GM13977 (cell line): ENCODE measurements around the gene ENPP1.

Source experiments
- DNase-seq: peaks from one replicate; pipeline ENCODE4 v3.0.0; 2012; ENCODE audit warnings: low spot score
- in situ Hi-C: fragments of 300-500 bp; cut with MboI; formaldehyde crosslinking; loops from one replicate; pipeline ENCODE4 v1.12.0; 2022; ENCODE audit warnings: low sequenced_read_pairs, low pct_unique_long_range_greater_than_20kb, mixed read lengths, inconsistent platforms; ENCODE audit not compliant: unreplicated experiment
- TF ChIP-seq, protein P1 (sequence below): IDR thresholded peaks from 2 replicates; pipeline ENCODE4 v1.5.1; 2012; ENCODE audit warnings: mild to moderate bottlenecking, control low read depth; ENCODE audit not compliant: insufficient read depth; ENCODE audit errors: extremely low read depth, missing control alignments

Gene ENPP1

DNA sequence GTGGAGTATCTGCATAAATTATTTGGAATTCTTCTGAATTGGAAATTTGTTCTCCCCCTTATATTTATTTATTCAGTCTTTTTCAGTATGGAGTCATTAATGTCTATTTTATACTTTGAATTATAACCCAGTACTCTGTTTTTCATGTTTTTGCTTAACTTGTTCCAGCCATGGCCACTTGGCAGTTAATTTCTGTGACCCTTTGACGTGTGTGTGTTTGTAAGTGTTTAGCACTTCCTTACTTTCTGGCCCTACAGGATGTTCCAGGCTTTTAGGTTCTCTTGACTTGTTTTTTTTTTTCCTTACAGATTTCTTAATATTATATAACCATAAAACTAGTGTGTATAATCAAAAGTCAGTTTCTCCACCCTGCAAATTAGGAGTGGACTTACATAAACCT, 24.1 kb downstream of the ENPP1 start:
- in situ Hi-C loops: no loop called here
- TF ChIP-seq, protein P1, sequence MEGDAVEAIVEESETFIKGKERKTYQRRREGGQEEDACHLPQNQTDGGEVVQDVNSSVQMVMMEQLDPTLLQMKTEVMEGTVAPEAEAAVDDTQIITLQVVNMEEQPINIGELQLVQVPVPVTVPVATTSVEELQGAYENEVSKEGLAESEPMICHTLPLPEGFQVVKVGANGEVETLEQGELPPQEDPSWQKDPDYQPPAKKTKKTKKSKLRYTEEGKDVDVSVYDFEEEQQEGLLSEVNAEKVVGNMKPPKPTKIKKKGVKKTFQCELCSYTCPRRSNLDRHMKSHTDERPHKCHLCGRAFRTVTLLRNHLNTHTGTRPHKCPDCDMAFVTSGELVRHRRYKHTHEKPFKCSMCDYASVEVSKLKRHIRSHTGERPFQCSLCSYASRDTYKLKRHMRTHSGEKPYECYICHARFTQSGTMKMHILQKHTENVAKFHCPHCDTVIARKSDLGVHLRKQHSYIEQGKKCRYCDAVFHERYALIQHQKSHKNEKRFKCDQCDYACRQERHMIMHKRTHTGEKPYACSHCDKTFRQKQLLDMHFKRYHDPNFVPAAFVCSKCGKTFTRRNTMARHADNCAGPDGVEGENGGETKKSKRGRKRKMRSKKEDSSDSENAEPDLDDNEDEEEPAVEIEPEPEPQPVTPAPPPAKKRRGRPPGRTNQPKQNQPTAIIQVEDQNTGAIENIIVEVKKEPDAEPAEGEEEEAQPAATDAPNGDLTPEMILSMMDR: no peak
- no peak for DNase-seq

DNA sequence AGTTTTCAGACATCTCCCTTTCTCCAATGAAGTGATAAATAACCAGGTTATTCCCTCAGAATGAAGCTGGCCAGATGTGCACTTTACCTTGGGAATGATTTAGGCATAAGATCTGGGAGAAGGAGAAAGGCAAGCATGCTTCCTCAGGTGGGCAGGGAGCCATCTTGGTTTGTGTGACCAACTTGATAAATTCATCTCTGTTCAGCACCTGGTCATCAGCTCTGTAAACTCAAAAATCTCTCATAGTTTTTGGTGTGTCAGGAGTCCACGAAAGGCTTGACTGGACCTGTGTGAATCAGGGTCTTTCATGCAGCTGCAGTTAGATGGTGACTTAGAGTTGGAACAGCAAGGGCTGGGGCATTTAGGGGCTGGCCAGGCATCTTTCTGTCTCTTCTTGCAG, 24.5 kb downstream of the ENPP1 start:
- in situ Hi-C loops: no loop called here
- TF ChIP-seq, protein P1: no peak

GRCh38 chr6:131838051-131838450, 30.2 kb downstream of the ENPP1 start:
- TF ChIP-seq, protein P1: no peak
- in situ Hi-C loops: no loop called here
- DNase-seq: no peak

More for the DNA sequence above, 24.5 kb downstream of the ENPP1 start:
- DNase-seq: no peak

DNA sequence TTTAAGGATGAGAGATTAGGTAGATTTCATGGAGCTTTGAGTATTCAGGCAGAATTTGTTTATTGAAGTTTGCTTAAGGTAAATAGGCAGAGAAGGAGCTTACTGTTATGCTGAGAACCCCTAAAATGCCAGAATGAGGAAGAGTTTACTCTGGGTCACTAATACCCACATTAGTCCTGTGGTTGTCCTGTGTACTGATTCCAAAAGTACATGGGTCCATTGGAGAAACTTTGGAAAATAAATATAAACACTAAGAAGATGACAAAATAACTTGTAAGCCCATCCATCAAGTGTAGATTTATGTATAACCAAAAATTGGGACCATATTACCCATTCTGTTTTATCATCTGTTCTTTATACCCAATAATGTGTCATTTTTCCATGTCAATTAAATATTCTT, 31.6 kb downstream of the ENPP1 start:
- DNase-seq: no peak
- in situ Hi-C loops: no loop called here
- TF ChIP-seq, protein P1: no peak

- DNase-seq: no peak
- TF ChIP-seq, protein P1: no peak
- in situ Hi-C loops: no loop called here
Measured at GRCh38 chr6:131840441-131840840, 32.6 kb downstream of the ENPP1 start.

DNA sequence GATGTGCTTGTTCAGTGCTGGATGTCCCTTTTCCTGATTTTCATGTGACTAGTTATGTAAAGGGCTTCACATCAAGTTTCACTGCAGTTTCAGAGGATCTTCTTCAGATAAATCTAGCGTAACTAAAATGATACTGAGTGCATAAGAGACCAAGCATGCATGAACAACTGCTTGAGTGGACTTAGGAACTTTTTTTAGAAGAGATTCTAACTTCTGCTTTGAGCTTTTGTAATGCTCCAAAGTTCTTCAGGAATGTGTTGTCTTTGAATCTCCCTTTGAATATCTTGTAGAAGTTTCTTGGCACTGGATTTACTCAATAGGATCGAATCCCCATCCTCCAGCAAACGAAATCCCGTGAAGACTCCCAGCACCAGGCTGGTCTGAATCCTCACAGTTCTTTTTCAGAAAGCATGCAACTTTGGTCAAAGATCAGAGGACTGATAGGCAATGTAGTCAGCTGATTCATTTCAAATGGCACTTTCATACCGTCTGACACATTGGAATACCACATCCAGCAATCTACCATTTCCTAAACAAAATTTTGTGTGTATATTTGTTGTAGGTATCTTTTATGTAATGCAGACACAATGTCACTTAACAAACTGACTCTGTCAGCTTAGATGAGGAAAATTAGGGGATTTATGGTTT, 33.2 kb downstream of the ENPP1 start:
- DNase-seq: no peak
- TF ChIP-seq, protein P1: no peak
- in situ Hi-C loops: no loop called here
